Activated CD4-positive, alpha-beta T cell treated with anti-CD3 and anti-CD28 coated beads, Interleukin-2, Interleukin-4, amounts not matched to agents 100 ng/mL and 50 ng/mL, durations not matched to agents 16 hours and 8 hours (primary cell): Measurements from ENCODE around the gene PCBD2.
"Not testable (repeated sequence)": the region's sequence is repeated elsewhere in the genome, so short reads cannot be mapped to it uniquely, and the experiment has no call there.

Experiments used
- DNase-seq: peaks from one replicate; pipeline ENCODE4 v3.0.0-alpha.2; 2020; ENCODE audit warnings: low spot score

The PCBD2 gene

GRCh38 chr5:134963098-134963497, 58.2 kb downstream of the PCBD2 start:
- DNase-seq: no peak

DNA sequence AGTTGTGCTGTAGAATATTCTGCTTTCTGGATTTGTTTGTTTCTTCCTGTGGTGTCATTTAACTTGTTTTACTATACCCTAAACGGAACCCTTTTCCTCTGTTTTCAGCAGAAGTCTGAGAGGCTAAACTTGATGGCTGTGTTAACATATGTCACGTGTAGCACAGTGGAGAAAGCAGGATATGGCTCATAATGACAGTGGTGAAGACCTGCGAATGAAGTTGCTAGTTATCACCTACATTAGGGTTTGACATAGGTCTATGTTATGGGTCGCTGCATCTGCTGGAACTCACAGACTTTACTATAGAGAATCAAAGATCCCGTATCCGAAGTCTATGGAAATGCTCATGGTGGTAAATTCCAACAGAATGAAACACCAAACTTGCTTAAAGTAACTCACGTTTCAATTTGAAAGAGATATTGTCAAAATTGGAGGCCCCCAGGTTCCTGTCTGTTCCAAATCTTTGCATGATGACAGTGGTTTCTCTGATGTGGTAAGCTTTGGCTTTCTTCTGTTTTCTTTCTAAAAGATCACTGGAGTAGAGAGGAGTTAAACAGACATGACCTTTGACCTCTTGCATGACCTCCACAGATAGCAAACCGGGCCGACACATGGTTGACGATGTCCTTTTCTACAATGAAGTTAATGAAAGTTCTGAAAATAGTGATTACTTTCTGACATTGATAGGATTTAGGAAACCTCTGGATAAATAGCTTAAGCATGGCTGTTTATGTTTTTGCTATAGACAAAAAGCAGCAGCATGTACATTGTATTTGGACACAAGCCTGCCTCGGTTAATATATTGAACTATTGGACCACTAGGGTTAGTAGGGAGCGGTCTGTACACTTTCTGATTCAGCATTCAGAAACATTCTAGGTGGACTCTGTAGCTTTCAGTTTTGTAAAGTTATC, 59.7 kb downstream of the PCBD2 start:
- DNase-seq: peak; percentile 31

DNA sequence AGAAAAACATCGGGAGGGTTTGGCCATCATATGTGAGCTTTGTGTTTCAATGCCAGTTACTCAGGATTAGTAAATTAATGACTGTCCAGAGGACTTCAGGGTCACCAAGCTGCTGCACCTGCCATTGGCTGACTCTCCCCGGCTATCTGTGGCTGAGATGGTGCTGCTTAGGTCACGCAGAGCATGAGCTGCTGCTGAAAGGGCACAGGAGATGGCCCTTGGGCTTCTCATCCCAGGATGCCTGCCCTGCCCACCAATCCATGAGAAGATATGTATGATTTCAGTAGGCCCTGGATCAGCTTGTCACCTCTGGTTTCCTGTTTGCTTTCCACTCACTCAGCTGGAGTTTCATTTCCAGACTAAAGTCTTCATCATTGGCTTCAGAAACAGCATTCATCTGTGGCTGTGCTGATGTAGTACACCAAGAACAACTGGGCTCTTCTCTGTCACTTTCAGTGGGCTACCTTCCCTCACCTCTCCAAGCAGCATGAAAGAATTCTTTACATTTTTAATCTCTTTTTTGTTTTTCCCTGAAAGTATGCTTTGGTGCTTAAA, 60.4 kb downstream of the PCBD2 start:
- peak; percentile 4 for DNase-seq

DNA sequence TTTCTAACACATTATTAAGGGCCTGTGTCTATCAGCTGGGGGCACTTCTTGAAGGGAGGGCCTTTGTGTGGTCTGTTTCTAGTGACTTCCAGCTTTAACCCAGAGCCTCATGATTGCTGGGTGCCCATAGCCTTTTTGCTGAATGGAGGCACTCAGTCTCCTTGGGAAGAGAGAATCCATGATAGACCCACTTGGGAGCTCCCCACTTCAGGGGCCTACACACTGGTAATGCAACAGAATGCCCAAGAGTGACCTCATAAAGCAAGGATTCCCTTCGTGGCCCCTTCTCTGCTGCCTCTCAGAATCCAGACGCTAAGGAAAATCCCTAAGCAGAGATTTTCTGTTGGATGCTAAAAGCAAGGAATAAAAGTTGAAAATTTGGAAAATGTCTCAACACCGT, 62.7 kb downstream of the PCBD2 start, which contains the start of gene CATSPER3:
Gene CATSPER3 (plus strand): TSS at position 301 of the 400 bp plus-strand sequence. CDS start 85 bp downstream, at position 386.
- no peak for DNase-seq

GRCh38 chr5:134968055-134968454, 63.1 kb downstream of the PCBD2 start:
- no peak for DNase-seq

DNA sequence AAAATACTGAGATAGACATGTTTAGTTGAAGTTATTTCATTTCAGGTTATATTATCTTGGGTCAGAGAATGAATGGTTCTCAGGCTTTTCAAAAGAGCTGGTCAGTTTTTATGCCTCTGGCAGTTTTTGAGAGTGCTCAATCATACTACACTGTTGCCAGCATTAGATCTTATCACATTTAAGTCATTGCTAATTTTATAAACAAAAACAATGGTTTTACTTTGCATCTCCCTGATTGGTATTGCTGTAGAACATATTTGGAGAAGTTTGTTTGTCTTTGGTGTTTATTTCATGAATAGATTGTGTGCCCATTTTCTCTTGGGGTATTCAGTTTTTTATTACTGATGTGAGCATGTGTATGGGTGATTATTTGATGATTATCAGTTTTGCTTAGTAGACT, 64.2 kb downstream of the PCBD2 start:
- no peak for DNase-seq

- no peak for DNase-seq
These were observed 70.3 kb downstream of the PCBD2 start for GRCh38 chr5:134975078-134975715.

GRCh38 chr5:134975843-134976242, 70.9 kb downstream of the PCBD2 start:
- DNase-seq: no peak

DNA sequence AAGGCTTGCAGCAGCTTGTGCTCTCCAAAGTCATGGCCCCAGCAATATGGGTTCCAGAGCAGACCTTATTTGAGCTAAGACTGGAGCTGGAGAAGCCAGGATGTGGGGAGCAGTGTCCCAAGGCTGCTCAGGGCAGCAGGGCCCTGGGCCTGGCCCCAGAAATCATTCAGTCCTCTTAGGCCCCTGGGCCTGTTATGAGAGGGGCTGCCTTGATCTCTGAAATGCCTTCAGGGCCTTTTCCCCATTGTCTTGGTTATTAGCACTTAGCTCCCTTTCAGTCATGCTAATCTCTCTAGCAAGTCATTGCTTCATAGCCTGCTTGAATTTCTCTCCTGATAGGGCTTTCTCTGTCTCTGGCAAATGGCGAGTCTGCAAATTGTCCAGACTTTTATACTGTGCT, 71.9 kb downstream of the PCBD2 start:
- DNase-seq: no peak

- no peak for DNase-seq
These were observed 74.5 kb downstream of the PCBD2 start for GRCh38 chr5:134979416-134979815.

GRCh38 chr5:134982230-134982629, 77.3 kb downstream of the PCBD2 start:
- DNase-seq: no peak

DNA sequence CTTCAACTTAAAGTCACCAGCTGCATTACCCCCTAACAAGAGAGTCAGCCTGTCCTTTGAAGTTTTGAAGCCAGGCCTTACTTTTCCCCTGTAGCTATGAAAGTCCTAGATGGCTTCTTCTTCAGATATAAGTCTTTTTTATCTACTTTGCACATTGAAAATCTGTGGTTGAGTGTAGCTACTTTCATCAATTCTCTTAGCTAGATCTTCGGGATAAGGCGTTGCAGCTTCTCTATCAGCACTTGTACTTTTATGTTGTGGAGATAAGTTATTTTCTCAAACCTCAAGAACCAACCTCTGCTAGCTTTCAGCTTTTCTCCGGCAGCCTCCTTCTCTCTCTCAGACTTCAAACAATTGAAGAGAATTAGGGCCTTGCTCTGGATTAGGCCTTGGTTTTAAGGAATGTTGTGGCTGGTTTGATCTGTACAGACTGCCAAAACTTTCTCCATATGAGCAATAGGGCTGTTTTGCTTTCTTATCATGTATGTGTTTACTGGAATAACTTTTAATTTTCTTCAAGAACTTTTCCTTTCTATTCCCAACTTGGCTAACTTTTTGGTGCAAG, 84.4 kb downstream of the PCBD2 start:
- no peak for DNase-seq

- DNase-seq: not testable (repeated sequence)
These were observed 85.3 kb downstream of the PCBD2 start for GRCh38 chr5:134990183-134990582.

GRCh38 chr5:134992148-134992547, 87.2 kb downstream of the PCBD2 start:
- DNase-seq: no peak

GRCh38 chr5:134993161-134993560, 88.2 kb downstream of the PCBD2 start:
- DNase-seq: no peak

DNA sequence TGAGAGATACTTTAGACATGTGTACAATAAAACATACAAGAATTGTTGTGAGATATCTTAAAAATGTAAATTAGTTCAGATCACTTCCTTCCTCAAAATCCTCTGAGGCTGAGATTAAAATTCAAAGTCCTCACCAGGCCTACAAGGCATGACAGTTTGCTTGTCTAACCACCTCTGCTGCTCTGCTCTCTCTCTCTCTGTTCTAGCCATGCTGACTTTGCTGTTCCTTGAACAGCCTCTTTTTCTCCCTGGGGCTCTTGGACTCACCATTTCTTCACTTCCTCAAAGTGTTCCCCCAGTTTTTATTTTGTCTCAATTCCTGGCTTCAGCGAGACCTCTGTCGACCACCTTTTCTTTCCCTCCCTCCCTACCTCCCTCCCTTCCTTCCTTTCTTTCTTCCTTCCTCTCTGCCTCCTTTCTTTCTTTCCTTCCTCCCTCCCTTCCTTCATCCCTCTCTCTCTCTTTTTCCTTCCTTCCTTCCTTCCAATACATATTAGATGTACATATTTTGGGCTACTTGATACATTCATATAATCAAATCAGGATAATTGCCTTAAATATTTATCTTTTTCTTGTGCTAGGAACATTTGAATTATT, 89.7 kb downstream of the PCBD2 start:
- DNase-seq: no peak

DNA sequence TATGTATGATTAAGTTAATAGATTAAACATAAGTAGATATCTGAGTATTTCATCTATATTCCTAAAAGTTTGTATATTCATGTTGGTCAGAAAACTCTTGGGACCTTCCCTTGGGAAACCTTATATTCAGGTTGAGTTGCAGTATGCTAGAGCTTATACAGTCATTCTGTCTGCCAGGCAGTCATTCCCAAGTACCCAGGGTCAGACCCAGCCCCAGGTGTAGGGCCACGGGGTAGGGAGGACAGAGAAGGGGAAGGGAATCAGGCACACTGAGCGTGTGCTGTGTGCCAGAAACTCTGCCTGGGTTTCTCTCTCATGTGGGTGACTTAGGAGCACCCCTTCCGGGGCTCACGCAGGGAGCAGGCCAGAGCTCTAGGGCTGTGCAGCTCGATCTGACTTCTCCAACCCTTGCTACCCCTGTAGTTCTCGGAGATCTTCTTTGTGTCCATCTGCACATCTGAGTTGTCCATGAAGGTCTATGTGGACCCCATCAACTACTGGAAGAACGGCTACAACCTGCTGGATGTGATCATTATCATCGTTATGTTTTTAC, 91.0 kb downstream of the PCBD2 start:
- no peak for DNase-seq

GRCh38 chr5:134997015-134997414, 92.1 kb downstream of the PCBD2 start:
- no peak for DNase-seq

- DNase-seq: not testable (repeated sequence)
These were observed 93.1 kb downstream of the PCBD2 start for GRCh38 chr5:134998068-134998467.

- DNase-seq: no peak
These were observed 99.4 kb downstream of the PCBD2 start for GRCh38 chr5:135004376-135004775.

DNA sequence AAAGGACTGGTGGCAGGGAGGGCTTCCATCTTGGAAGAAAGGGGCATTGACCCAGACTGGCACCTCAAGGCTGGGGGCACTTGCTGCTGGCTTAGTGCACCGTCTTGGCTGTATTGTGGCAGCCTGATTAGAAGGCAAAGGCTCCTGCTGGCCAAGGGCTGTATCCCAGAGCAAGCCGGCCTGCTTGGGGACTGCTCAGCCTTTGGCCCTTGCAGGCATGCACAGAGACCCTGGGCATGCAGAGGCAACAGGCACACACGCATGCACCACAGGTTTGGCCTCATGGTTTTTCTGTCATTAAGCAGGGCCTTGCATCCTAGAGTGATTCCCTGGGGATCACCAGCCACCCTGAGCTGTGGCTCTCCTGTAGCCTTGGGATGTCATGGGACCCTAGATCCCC, 100.1 kb downstream of the PCBD2 start:
- no peak for DNase-seq

GRCh38 chr5:135007305-135007704, 102.4 kb downstream of the PCBD2 start:
- no peak for DNase-seq
